ACHN (cell line): ENCODE results near the gene ARL3.

Source experiments
- DNase-seq: peaks from one replicate; pipeline ENCODE4 v3.0.0-alpha.2; 2015
- in situ Hi-C: cut with HindIII; loops from 2 replicates; pipeline ENCODE4 v1.10.0; 2017; ENCODE audit warnings: low sequenced_read_pairs, low pct_ligation_motif_present, low pct_unique_long_range_greater_than_20kb

Gene ARL3

GRCh38 chr10:102660888-102661657 lies 53.1 kb downstream of the ARL3 start:
- in situ Hi-C loops, result no loop called here
- DNase-seq, result no peak

GRCh38 chr10:102658802-102659201 lies 55.4 kb downstream of the ARL3 start:
- no peak for DNase-seq
- in situ Hi-C loops, result no loop called here

GRCh38 chr10:102657984-102658724 lies 56.0 kb downstream of the ARL3 start:
- DNase-seq, result no peak
- in situ Hi-C loops, result no loop called here

- no peak for DNase-seq
- in situ Hi-C loops, result no loop called here
These were observed 56.7 kb downstream of the ARL3 start for GRCh38 chr10:102657451-102657850.

- no peak for DNase-seq
- in situ Hi-C loops, result no loop called here
These were observed 57.3 kb downstream of the ARL3 start for GRCh38 chr10:102656791-102657371.

- no peak for DNase-seq
- in situ Hi-C loops, result no loop called here
These were observed 58.2 kb downstream of the ARL3 start for GRCh38 chr10:102656026-102656425.

- no peak for DNase-seq
- in situ Hi-C loops, result no loop called here
These were observed 59.2 kb downstream of the ARL3 start for GRCh38 chr10:102654969-102655368.

GRCh38 chr10:102654566-102654965 lies 59.6 kb downstream of the ARL3 start:
- in situ Hi-C loops, result no loop called here
- no peak for DNase-seq

GRCh38 chr10:102653060-102653459 lies 61.1 kb downstream of the ARL3 start:
- in situ Hi-C loops, result no loop called here

GRCh38 chr10:102652170-102652916 lies 61.9 kb downstream of the ARL3 start:
- no peak for DNase-seq
- in situ Hi-C loops, result no loop called here

More at GRCh38 chr10:102653060-102653459, 61.1 kb downstream of the ARL3 start:
- DNase-seq, result no peak

GRCh38 chr10:102651455-102652169 lies 62.6 kb downstream of the ARL3 start:
- no peak for DNase-seq
- in situ Hi-C loops, result no loop called here

GRCh38 chr10:102650655-102651454 lies 63.3 kb downstream of the ARL3 start:
- in situ Hi-C loops, result no loop called here
- DNase-seq, result no peak

- in situ Hi-C loops, result no loop called here
- no peak for DNase-seq
These were observed 64.2 kb downstream of the ARL3 start for GRCh38 chr10:102649797-102650654.

- no peak for DNase-seq
- in situ Hi-C loops, result no loop called here
These were observed 65.1 kb downstream of the ARL3 start for GRCh38 chr10:102648889-102649796.

GRCh38 chr10:102648269-102648888 lies 65.8 kb downstream of the ARL3 start:
- in situ Hi-C loops, result no loop called here
- DNase-seq, result no peak
